SK-N-SH treated with all-trans-retinoic acid at 6 μM for 48 hours (cell line): Measurements from ENCODE around the gene PLAGL2.
"Not testable (repeated sequence)": the region's sequence is repeated elsewhere in the genome, so short reads cannot be mapped to it uniquely, and the experiment has no call there.

Source experiments
- ATAC-seq: fragments of 200-7000 bp; cut with Tn5 transposase; 3 replicates; pipeline ENCODE4 v1.9.1; 2020; ENCODE audit warnings: mild to moderate bottlenecking, moderate library complexity
- BACH2 ChIP-seq: fragments of 250-450 bp; sonication (Bioruptor Pico); IDR thresholded peaks from 2 replicates; pipeline ENCODE4 v1.9.0; 2021; ENCODE audit warnings: mild to moderate bottlenecking, borderline replicate concordance
- CSDC2 ChIP-seq: fragments of 250-450 bp; sonication (Bioruptor Pico); IDR thresholded peaks from 2 replicates; pipeline ENCODE4 v1.5.0; 2020; ENCODE audit warnings: mild to moderate bottlenecking, moderate library complexity
- GLIS3 ChIP-seq: fragments of 250-450 bp; sonication (Bioruptor Pico); IDR thresholded peaks from 2 replicates; pipeline ENCODE4 v1.5.0; 2020; ENCODE audit warnings: mild to moderate bottlenecking, moderate library complexity
- ISL1 ChIP-seq: fragments of 250-450 bp; sonication (Bioruptor Pico); IDR thresholded peaks from 2 replicates; pipeline ENCODE4 v2.1.2; 2022; ENCODE audit warnings: mild to moderate bottlenecking, moderate library complexity
- OSR1 ChIP-seq: fragments of 250-450 bp; sonication (Bioruptor Pico); IDR thresholded peaks from 2 replicates; pipeline ENCODE4 v1.8.0; 2022; ENCODE audit warnings: moderate library complexity, mild to moderate bottlenecking, inconsistent platforms
- PPARA ChIP-seq: fragments of 250-450 bp; sonication (Bioruptor Pico); IDR thresholded peaks from 2 replicates; pipeline ENCODE4 v1.5.0; 2020; ENCODE audit warnings: mild to moderate bottlenecking, borderline replicate concordance
- RARB ChIP-seq: fragments of 250-450 bp; sonication (Bioruptor Pico); IDR thresholded peaks from 2 replicates; pipeline ENCODE4 v1.8.0; 2021; ENCODE audit warnings: mild to moderate bottlenecking, moderate library complexity
- TCF4 ChIP-seq: fragments of 250-450 bp; sonication (Bioruptor Pico); IDR thresholded peaks from 2 replicates; pipeline ENCODE4 v1.8.0; 2021; ENCODE audit warnings: mild to moderate bottlenecking, moderate library complexity, borderline replicate concordance
- TOX ChIP-seq: fragments of 250-450 bp; sonication (Bioruptor Pico); IDR thresholded peaks from 2 replicates; pipeline ENCODE4 v1.8.0; 2021; ENCODE audit warnings: mild to moderate bottlenecking, moderate library complexity, borderline replicate concordance
- ZC3H10 ChIP-seq: fragments of 250-450 bp; sonication (Bioruptor Pico); IDR thresholded peaks from 2 replicates; pipeline ENCODE4 v1.5.1; 2021; ENCODE audit warnings: mild to moderate bottlenecking, moderate library complexity
- ZFP3 ChIP-seq: fragments of 250-450 bp; sonication (Bioruptor Pico); IDR thresholded peaks from 2 replicates; pipeline ENCODE4 v1.5.0; 2020; ENCODE audit warnings: mild to moderate bottlenecking, moderate library complexity
- ZNF565 ChIP-seq: fragments of 450-650 bp; formaldehyde crosslinking; conservative IDR thresholded peaks from 2 replicates; pipeline ENCODE4 v1.5.0; 2020; ENCODE audit warnings: low read depth, mild to moderate bottlenecking, moderate library complexity
- ZNF70 ChIP-seq: fragments of 450-650 bp; formaldehyde crosslinking; IDR thresholded peaks from 2 replicates; pipeline ENCODE4 v1.5.0; 2020; ENCODE audit warnings: mild to moderate bottlenecking, moderate library complexity
- ZNF8 ChIP-seq: fragments of 450-650 bp; formaldehyde crosslinking; IDR thresholded peaks from 2 replicates; pipeline ENCODE4 v1.5.0; 2020; ENCODE audit warnings: mild to moderate bottlenecking, moderate library complexity
- TF ChIP-seq, protein P1 (sequence below): fragments of 250-450 bp; sonication (Bioruptor Pico); IDR thresholded peaks from 2 replicates; pipeline ENCODE4 v1.5.0; 2020; ENCODE audit warnings: mild to moderate bottlenecking, moderate library complexity
- TF ChIP-seq, protein P2 (sequence below): fragments of 250-450 bp; sonication (Bioruptor Pico); IDR thresholded peaks from 2 replicates; pipeline ENCODE4 v1.8.0; 2021; ENCODE audit warnings: low read depth, mild to moderate bottlenecking, moderate library complexity, borderline replicate concordance
- TF ChIP-seq, protein P3 (sequence below): fragments of 250-450 bp; sonication (Bioruptor Pico); IDR thresholded peaks from 2 replicates; pipeline ENCODE4 v1.5.1; 2020; ENCODE audit warnings: low read depth, mild to moderate bottlenecking, moderate library complexity
- TF ChIP-seq, protein P4 (sequence below): fragments of 250-450 bp; sonication (Bioruptor Pico); IDR thresholded peaks from 2 replicates; pipeline ENCODE4 v1.5.1; 2021; ENCODE audit warnings: mild to moderate bottlenecking, moderate library complexity
- TF ChIP-seq, protein P5 (sequence below): fragments of 250-450 bp; sonication (Bioruptor Pico); IDR thresholded peaks from 2 replicates; pipeline ENCODE4 v1.8.0; 2020; ENCODE audit warnings: mild to moderate bottlenecking, moderate library complexity, borderline replicate concordance

The PLAGL2 gene

DNA sequence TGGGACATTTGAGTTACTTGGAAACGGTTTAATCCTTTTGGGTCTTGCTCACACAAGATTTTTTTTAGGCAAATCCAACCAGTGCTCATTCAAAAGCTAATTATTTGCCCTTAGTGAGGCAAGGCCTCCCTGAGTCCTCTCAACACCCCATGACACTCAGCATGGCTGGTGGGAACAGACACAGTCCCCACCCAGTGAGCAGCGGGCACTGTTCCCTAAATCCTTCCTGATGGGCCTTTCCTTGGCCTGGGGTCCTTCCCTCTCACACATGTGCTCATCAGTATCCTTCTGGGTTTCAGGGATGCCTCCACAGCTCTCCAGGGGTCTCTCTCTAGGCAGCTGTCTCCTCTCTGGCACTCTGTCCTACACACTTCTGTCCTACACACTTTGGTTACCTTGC lies 28.0 kb downstream of the PLAGL2 start:
- no peak for ATAC-seq
- TF ChIP-seq OSR1 (CRISPR knock-in tag) = no peak
- TF ChIP-seq, protein P1, sequence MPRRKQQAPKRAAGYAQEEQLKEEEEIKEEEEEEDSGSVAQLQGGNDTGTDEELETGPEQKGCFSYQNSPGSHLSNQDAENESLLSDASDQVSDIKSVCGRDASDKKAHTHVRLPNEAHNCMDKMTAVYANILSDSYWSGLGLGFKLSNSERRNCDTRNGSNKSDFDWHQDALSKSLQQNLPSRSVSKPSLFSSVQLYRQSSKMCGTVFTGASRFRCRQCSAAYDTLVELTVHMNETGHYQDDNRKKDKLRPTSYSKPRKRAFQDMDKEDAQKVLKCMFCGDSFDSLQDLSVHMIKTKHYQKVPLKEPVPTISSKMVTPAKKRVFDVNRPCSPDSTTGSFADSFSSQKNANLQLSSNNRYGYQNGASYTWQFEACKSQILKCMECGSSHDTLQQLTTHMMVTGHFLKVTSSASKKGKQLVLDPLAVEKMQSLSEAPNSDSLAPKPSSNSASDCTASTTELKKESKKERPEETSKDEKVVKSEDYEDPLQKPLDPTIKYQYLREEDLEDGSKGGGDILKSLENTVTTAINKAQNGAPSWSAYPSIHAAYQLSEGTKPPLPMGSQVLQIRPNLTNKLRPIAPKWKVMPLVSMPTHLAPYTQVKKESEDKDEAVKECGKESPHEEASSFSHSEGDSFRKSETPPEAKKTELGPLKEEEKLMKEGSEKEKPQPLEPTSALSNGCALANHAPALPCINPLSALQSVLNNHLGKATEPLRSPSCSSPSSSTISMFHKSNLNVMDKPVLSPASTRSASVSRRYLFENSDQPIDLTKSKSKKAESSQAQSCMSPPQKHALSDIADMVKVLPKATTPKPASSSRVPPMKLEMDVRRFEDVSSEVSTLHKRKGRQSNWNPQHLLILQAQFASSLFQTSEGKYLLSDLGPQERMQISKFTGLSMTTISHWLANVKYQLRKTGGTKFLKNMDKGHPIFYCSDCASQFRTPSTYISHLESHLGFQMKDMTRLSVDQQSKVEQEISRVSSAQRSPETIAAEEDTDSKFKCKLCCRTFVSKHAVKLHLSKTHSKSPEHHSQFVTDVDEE = no peak
- no peak for TF ChIP-seq PPARA (CRISPR knock-in tag)
- TF ChIP-seq TCF4 (CRISPR knock-in tag) = no peak
- TF ChIP-seq, protein P2, sequence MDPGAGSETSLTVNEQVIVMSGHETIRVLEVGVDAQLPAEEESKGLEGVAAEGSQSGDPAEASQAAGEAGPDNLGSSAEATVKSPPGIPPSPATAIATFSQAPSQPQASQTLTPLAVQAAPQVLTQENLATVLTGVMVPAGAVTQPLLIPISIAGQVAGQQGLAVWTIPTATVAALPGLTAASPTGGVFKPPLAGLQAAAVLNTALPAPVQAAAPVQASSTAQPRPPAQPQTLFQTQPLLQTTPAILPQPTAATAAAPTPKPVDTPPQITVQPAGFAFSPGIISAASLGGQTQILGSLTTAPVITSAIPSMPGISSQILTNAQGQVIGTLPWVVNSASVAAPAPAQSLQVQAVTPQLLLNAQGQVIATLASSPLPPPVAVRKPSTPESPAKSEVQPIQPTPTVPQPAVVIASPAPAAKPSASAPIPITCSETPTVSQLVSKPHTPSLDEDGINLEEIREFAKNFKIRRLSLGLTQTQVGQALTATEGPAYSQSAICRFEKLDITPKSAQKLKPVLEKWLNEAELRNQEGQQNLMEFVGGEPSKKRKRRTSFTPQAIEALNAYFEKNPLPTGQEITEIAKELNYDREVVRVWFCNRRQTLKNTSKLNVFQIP (CRISPR knock-in tag) = no peak
- no peak for TF ChIP-seq GLIS3 (CRISPR knock-in tag)
- TF ChIP-seq, protein P3, sequence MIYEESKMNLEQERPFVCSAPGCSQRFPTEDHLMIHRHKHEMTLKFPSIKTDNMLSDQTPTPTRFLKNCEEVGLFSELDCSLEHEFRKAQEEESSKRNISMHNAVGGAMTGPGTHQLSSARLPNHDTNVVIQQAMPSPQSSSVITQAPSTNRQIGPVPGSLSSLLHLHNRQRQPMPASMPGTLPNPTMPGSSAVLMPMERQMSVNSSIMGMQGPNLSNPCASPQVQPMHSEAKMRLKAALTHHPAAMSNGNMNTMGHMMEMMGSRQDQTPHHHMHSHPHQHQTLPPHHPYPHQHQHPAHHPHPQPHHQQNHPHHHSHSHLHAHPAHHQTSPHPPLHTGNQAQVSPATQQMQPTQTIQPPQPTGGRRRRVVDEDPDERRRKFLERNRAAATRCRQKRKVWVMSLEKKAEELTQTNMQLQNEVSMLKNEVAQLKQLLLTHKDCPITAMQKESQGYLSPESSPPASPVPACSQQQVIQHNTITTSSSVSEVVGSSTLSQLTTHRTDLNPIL = no peak
- TF ChIP-seq TOX = no peak
- no peak for TF ChIP-seq ISL1 (CRISPR knock-in tag)
- no peak for TF ChIP-seq CSDC2 (CRISPR knock-in tag)
- TF ChIP-seq RARB (CRISPR knock-in tag) = no peak
- no peak for TF ChIP-seq ZC3H10 (CRISPR knock-in tag)
- TF ChIP-seq ZNF8 (CRISPR knock-in tag) = no peak
- TF ChIP-seq ZFP3 (CRISPR knock-in tag) = no peak
- TF ChIP-seq, protein P4, sequence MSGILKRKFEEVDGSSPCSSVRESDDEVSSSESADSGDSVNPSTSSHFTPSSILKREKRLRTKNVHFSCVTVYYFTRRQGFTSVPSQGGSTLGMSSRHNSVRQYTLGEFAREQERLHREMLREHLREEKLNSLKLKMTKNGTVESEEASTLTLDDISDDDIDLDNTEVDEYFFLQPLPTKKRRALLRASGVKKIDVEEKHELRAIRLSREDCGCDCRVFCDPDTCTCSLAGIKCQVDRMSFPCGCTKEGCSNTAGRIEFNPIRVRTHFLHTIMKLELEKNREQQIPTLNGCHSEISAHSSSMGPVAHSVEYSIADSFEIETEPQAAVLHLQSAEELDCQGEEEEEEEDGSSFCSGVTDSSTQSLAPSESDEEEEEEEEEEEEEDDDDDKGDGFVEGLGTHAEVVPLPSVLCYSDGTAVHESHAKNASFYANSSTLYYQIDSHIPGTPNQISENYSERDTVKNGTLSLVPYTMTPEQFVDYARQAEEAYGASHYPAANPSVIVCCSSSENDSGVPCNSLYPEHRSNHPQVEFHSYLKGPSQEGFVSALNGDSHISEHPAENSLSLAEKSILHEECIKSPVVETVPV (CRISPR knock-in tag) = no peak
- no peak for TF ChIP-seq BACH2 (CRISPR knock-in tag)
- no peak for TF ChIP-seq ZNF565 (CRISPR knock-in tag)

DNA sequence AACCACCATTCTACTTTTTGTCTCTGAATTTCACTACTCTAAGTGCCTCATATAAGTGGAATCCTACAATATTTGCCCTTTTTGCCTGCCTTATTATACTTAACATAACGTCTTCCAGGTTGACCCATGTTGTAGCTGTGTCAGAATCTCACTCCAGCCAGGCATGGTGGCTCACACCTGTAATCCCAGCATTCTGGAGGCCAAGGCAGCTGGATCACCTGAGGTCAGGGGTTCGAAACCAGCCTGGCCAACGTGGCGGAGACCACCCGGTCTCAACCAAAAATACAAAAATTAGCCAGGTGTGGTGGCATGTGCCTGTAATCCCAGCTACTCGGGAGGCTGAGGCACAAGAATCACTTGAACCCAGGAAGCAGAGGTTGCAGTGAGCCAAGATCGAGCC lies 29.8 kb downstream of the PLAGL2 start:
- ATAC-seq = not testable (repeated sequence)

DNA sequence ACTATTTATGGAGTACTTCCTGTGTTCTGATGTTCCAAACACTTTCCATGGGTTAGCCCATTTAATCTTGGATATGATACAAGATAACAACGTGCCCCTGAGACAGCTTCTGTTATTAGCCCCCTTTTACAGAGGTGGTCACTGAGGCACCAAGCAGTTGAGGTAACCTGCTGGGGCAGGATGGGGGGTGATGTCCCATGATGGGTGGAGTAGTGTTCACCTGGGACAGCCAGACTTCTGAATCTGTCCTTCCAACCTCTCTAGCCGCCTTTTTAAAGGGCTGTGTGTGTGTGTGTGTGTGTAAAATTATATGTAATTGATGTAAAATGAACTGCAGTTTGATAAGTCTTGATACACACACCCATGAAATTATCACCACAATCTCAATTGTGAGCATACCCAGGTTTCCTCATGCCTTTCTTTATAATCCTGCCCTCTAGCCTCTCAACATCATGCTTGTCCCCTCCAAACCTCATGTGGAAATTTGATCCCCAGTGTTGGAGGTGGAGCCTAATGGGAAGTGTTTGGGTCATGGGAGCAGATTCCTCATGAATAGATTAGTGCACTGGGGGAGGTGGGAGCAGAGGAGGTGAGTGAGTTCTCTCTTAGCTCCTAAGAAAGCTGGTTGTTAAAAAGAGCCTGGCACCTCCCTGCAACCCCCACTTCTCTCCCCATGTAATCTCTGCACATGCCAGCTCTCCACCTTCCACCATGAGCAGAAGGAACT lies 39.2 kb downstream of the PLAGL2 start:
- TF ChIP-seq OSR1 (CRISPR knock-in tag) = no peak
- no peak for TF ChIP-seq CSDC2 (CRISPR knock-in tag)
- TF ChIP-seq, protein P4 (CRISPR knock-in tag) = no peak
- TF ChIP-seq ZNF70 (CRISPR knock-in tag) = no peak
- peak; percentile 62 for ATAC-seq

DNA sequence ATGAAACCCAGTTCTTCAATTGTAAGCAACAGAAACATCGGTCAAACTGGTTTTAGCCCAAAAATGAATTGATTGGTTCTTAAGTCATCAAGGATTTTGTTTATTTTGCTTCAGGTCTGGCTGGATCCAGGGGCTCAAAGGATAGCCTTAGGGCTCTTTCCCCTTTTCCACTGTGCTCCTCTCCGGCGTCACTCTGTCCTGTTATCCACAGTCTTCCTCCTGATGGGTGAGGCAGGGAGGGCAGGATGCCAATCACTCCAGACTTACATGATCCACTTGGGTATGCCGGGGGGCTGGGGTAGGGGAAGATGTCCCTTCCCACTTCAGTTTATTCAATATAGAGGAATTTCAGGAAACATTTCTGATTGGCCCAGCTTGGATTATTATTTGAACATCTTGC lies 40.0 kb downstream of the PLAGL2 start:
- no peak for ATAC-seq
- TF ChIP-seq CSDC2 (CRISPR knock-in tag) (no peak), PPARA (CRISPR knock-in tag) (no peak), ZNF565 (CRISPR knock-in tag) (no peak)
- TF ChIP-seq, protein P5, sequence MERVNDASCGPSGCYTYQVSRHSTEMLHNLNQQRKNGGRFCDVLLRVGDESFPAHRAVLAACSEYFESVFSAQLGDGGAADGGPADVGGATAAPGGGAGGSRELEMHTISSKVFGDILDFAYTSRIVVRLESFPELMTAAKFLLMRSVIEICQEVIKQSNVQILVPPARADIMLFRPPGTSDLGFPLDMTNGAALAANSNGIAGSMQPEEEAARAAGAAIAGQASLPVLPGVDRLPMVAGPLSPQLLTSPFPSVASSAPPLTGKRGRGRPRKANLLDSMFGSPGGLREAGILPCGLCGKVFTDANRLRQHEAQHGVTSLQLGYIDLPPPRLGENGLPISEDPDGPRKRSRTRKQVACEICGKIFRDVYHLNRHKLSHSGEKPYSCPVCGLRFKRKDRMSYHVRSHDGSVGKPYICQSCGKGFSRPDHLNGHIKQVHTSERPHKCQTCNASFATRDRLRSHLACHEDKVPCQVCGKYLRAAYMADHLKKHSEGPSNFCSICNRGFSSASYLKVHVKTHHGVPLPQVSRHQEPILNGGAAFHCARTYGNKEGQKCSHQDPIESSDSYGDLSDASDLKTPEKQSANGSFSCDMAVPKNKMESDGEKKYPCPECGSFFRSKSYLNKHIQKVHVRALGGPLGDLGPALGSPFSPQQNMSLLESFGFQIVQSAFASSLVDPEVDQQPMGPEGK = no peak
- TF ChIP-seq, all 23 proteins: peak for 0
